NCI-H1436 (cell line): ENCODE results near the gene A1CF.
"Not testable (repeated sequence)": the region's sequence is repeated elsewhere in the genome, so short reads cannot be mapped to it uniquely, and the experiment has no call there.

ENCODE experiments used
- DNase-seq: peaks from one replicate; lab custom pipeline; 2025; lab: John Stamatoyannopoulos, UW

A1CF gene

GRCh38 chr10:50885097-50885859 is at the start of gene A1CF:
TSS of gene A1CF (minus strand) at chr10:50885627. CDS start at chr10:50859940, 25,687 bp downstream.
- DNase-seq = no peak

GRCh38 chr10:50931948-50932431 is 46.6 kb upstream of the A1CF start:
- no peak for DNase-seq

GRCh38 chr10:50929670-50930069 is 44.2 kb upstream of the A1CF start:
- no peak for DNase-seq

GRCh38 chr10:50928190-50928552 is 42.7 kb upstream of the A1CF start:
- no peak for DNase-seq

- no peak for DNase-seq
Measured at GRCh38 chr10:50927522-50928189, 42.2 kb upstream of the A1CF start.

- DNase-seq = not testable (repeated sequence)
Measured at GRCh38 chr10:50923471-50923870, 38.0 kb upstream of the A1CF start.

GRCh38 chr10:50919010-50919409 is 33.6 kb upstream of the A1CF start:
- no peak for DNase-seq

GRCh38 chr10:50918529-50918928 is 33.1 kb upstream of the A1CF start:
- DNase-seq = no peak

- no peak for DNase-seq
Measured at GRCh38 chr10:50917486-50917885, 32.1 kb upstream of the A1CF start.

- DNase-seq = no peak
Measured at GRCh38 chr10:50909334-50910014, 24.0 kb upstream of the A1CF start.

GRCh38 chr10:50908366-50908765 is 22.9 kb upstream of the A1CF start:
- no peak for DNase-seq

- DNase-seq = not testable (repeated sequence)
Measured at GRCh38 chr10:50905797-50906196, 20.4 kb upstream of the A1CF start.

GRCh38 chr10:50896721-50897120 is 11.3 kb upstream of the A1CF start:
- DNase-seq = no peak

GRCh38 chr10:50894312-50894711 is 8.9 kb upstream of the A1CF start:
- no peak for DNase-seq

- no peak for DNase-seq
Measured at GRCh38 chr10:50892467-50892866, 7.0 kb upstream of the A1CF start.

GRCh38 chr10:50884302-50884701 is 1.1 kb downstream of the A1CF start:
- no peak for DNase-seq

- no peak for DNase-seq
Measured at GRCh38 chr10:50883629-50884028, 1.8 kb downstream of the A1CF start.

- no peak for DNase-seq
Measured at GRCh38 chr10:50882540-50882983, 2.9 kb downstream of the A1CF start.

- DNase-seq = not testable (repeated sequence)
Measured at GRCh38 chr10:50881046-50881445, 4.4 kb downstream of the A1CF start.

- DNase-seq = no peak
Measured at GRCh38 chr10:50876429-50876828, 9.0 kb downstream of the A1CF start.

GRCh38 chr10:50874723-50875122 is 10.7 kb downstream of the A1CF start:
- no peak for DNase-seq

GRCh38 chr10:50866317-50866716 is 19.1 kb downstream of the A1CF start:
- DNase-seq = no peak

GRCh38 chr10:50862719-50863118 is 22.7 kb downstream of the A1CF start:
- no peak for DNase-seq
